Stimulated activated CD4-positive, alpha-beta T cell treated with anti-CD3 and anti-CD28 coated beads, Interleukin-2, amount 100 ng/mL, for 4 hours (primary cell): Measurements from ENCODE around the gene APLF.

Source experiments
- DNase-seq: peaks from one replicate; pipeline ENCODE4 v3.0.0-alpha.2; 2020; ENCODE audit warnings: low read depth

The APLF gene

GRCh38 chr2:68467077-68467960 is at the start of gene APLF, which contains the start of gene FBXO48:
Gene APLF (plus strand): TSS chr2:68467585. CDS start chr2:68467732, 147 bp downstream.
Gene FBXO48 (minus strand): TSS chr2:68467294. CDS start chr2:68465145, 2,149 bp downstream.
- peak; percentile 98 for DNase-seq

- DNase-seq = no peak
Measured at GRCh38 chr2:68417926-68418325, 49.5 kb upstream of the APLF start.

GRCh38 chr2:68418419-68418818 is 49.0 kb upstream of the APLF start:
- DNase-seq = no peak

- DNase-seq = no peak
Measured at GRCh38 chr2:68418855-68419254, 48.5 kb upstream of the APLF start.

- DNase-seq = no peak
Measured at GRCh38 chr2:68420254-68420910, 47.0 kb upstream of the APLF start.

- no peak for DNase-seq
Measured at GRCh38 chr2:68423966-68424650, 43.3 kb upstream of the APLF start.

- no peak for DNase-seq
Measured at GRCh38 chr2:68425503-68425902, 41.9 kb upstream of the APLF start.

GRCh38 chr2:68426446-68426845 is 40.9 kb upstream of the APLF start:
- no peak for DNase-seq

GRCh38 chr2:68426848-68427579 is 40.4 kb upstream of the APLF start:
- DNase-seq = no peak

- no peak for DNase-seq
Measured at GRCh38 chr2:68428126-68428525, 39.3 kb upstream of the APLF start.

- DNase-seq = no peak
Measured at GRCh38 chr2:68428746-68429145, 38.6 kb upstream of the APLF start.

- no peak for DNase-seq
Measured at GRCh38 chr2:68429311-68429826, 38.0 kb upstream of the APLF start.

GRCh38 chr2:68431316-68431972 is 35.9 kb upstream of the APLF start:
- no peak for DNase-seq

- DNase-seq = no peak
Measured at GRCh38 chr2:68432696-68433658, 34.4 kb upstream of the APLF start.

GRCh38 chr2:68434981-68435380 is 32.4 kb upstream of the APLF start:
- no peak for DNase-seq

GRCh38 chr2:68435615-68436014 is 31.8 kb upstream of the APLF start:
- DNase-seq = no peak

- no peak for DNase-seq
Measured at GRCh38 chr2:68436270-68436669, 31.1 kb upstream of the APLF start.

- no peak for DNase-seq
Measured at GRCh38 chr2:68438455-68439303, 28.7 kb upstream of the APLF start.
